HG03439 (cell line): ENCODE results near the gene HIF3A.
"Not testable (repeated sequence)": the region's sequence is repeated elsewhere in the genome, so short reads cannot be mapped to it uniquely, and the experiment has no call there.

Source experiments
- ATAC-seq: cut with Tn5 transposase; IDR thresholded peaks from one replicate; pipeline ENCODE4 v1.9.1; 2021; ENCODE audit warnings: mild to moderate bottlenecking, moderate library complexity; ENCODE audit not compliant: unreplicated experiment

HIF3A gene

GRCh38 chr19:46355234-46356148 lies 58.6 kb downstream of the HIF3A start:
- ATAC-seq: no peak

GRCh38 chr19:46356149-46357055 lies 59.6 kb downstream of the HIF3A start:
- no peak for ATAC-seq

- ATAC-seq: no peak
Measured at GRCh38 chr19:46357846-46358583, 61.2 kb downstream of the HIF3A start.

GRCh38 chr19:46361915-46362314 lies 65.1 kb downstream of the HIF3A start:
- ATAC-seq: no peak

- ATAC-seq: no peak
Measured at GRCh38 chr19:46364359-46364758, 67.5 kb downstream of the HIF3A start.

- ATAC-seq: no peak
Measured at GRCh38 chr19:46365561-46365960, 68.7 kb downstream of the HIF3A start.

GRCh38 chr19:46366620-46367292 lies 69.9 kb downstream of the HIF3A start:
- no peak for ATAC-seq

GRCh38 chr19:46367426-46367825 lies 70.6 kb downstream of the HIF3A start:
- ATAC-seq: no peak

- no peak for ATAC-seq
Measured at GRCh38 chr19:46368116-46368515, 71.3 kb downstream of the HIF3A start.

GRCh38 chr19:46369817-46370216 lies 73.0 kb downstream of the HIF3A start:
- no peak for ATAC-seq

- no peak for ATAC-seq
Measured at GRCh38 chr19:46371371-46371901, 74.6 kb downstream of the HIF3A start.

GRCh38 chr19:46372901-46373490 lies 76.2 kb downstream of the HIF3A start:
- ATAC-seq: no peak

- no peak for ATAC-seq
Measured at GRCh38 chr19:46373491-46374359, 76.9 kb downstream of the HIF3A start.

- ATAC-seq: no peak
Measured at GRCh38 chr19:46374536-46375475, 78.0 kb downstream of the HIF3A start.

- ATAC-seq: not testable (repeated sequence)
Measured at GRCh38 chr19:46375476-46376067, 78.7 kb downstream of the HIF3A start.

- ATAC-seq: no peak
Measured at GRCh38 chr19:46376241-46377153, 79.7 kb downstream of the HIF3A start.
